ENCODE data around the gene MBD4. TPM values are rescaled to one million over a fixed set of nuclear protein-coding genes. Genes with fewer than 3 reads are reported as not detected.

Gene MBD4
- polyA plus RNA-seq, 1 donor (not counting 4 experiments of a cell fraction or from before 2014, with no cell fraction given), result 35.0 TPM

DNA sequence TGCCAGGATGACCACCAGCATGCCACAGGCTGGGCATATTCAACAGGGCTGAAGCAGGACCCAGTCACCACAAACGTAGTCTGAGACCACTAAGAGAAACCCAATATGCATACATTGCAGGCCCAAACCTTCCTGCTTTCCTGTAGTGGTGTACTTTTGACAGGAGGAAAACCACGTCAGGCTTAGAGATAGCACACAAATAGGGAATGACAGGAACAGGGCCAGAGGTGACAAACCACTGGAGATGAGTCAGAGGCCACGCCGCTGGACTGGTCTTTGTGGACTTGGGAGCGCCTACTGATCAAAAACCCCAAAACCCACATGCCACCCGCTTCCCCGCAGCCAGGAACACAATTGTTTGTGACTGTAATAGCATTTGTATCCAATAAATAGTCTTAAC lies 7.7 kb downstream of the MBD4 start:
- H3K79me2 ChIP-seq (ENCODE audit: control insufficient read depth, insufficient read depth, low read length), result peaks cover 8% of the 10 kb centered on the region
- H3K27ac ChIP-seq (ENCODE audit: control insufficient read depth, insufficient read depth, low read length), result no peak overlapping the region
- FAIRE-seq, result no peak
- DNase-seq (ENCODE audit: low read depth, low spot score), result no peak
- H4K20me1 ChIP-seq (ENCODE audit: control insufficient read depth, extremely low read depth, insufficient read depth, low read length), result no peaks in the 10 kb centered on the region
- H3K4me2 ChIP-seq (ENCODE audit: control insufficient read depth, extremely low read depth, insufficient read depth, low read depth, low read length), result no peak overlapping the region
- no peak overlapping the region for H2AFZ ChIP-seq (ENCODE audit: control insufficient read depth, low read length)
- no peaks in the 10 kb centered on the region for H3K27me3 ChIP-seq (ENCODE audit: control insufficient read depth, extremely low read depth, insufficient read depth, low read length)
- no peak for TF ChIP-seq EZH2 (IDR thresholded peaks at IDR 0.05; ENCODE audit: low read length)
- TF ChIP-seq, protein P1, sequence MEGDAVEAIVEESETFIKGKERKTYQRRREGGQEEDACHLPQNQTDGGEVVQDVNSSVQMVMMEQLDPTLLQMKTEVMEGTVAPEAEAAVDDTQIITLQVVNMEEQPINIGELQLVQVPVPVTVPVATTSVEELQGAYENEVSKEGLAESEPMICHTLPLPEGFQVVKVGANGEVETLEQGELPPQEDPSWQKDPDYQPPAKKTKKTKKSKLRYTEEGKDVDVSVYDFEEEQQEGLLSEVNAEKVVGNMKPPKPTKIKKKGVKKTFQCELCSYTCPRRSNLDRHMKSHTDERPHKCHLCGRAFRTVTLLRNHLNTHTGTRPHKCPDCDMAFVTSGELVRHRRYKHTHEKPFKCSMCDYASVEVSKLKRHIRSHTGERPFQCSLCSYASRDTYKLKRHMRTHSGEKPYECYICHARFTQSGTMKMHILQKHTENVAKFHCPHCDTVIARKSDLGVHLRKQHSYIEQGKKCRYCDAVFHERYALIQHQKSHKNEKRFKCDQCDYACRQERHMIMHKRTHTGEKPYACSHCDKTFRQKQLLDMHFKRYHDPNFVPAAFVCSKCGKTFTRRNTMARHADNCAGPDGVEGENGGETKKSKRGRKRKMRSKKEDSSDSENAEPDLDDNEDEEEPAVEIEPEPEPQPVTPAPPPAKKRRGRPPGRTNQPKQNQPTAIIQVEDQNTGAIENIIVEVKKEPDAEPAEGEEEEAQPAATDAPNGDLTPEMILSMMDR (optimal IDR thresholded peaks at IDR 0.05 in 1 of 3, IDR thresholded peaks at IDR 0.05 in 1 of 3, conservative IDR thresholded peaks at IDR 0.05 in 1 of 3; ENCODE audit: extremely low read depth in 1 of 3, insufficient read depth in 2 of 3, low read length in 3 of 3), result no peak
- no peaks in the 10 kb centered on the region for H3K9me3 ChIP-seq (ENCODE audit: control insufficient read depth, low read depth, low read length)
- H3K9ac ChIP-seq (ENCODE audit: control insufficient read depth, extremely low read depth, insufficient read depth, low read length), result no peak overlapping the region
- dilution Hi-C loops (cut with MboI; ENCODE audit: extremely low pct_ligation_motif_present, low sequenced_read_pairs), result no loop called here
- no peak overlapping the region for H3K4me3 ChIP-seq (ENCODE audit: control insufficient read depth in 2 of 3, extremely low read depth in 1 of 3, insufficient read depth in 2 of 3, low read depth in 1 of 3, low read length in 3 of 3)
- H3K9me1 ChIP-seq (ENCODE audit: control insufficient read depth, extremely low read depth, insufficient read depth, low read length), result no peaks in the 10 kb centered on the region
- peaks cover 16 to 36% of the 10 kb centered on the region in 2 experiments for H3K36me3 ChIP-seq (ENCODE audit: control insufficient read depth in 2 of 2, extremely low read depth in 1 of 2, insufficient read depth in 2 of 2, low read length in 2 of 2)
- peaks cover 25% of the 10 kb centered on the region for H3K4me1 ChIP-seq (ENCODE audit: control insufficient read depth, extremely low read depth, insufficient read depth, low read length)

DNA sequence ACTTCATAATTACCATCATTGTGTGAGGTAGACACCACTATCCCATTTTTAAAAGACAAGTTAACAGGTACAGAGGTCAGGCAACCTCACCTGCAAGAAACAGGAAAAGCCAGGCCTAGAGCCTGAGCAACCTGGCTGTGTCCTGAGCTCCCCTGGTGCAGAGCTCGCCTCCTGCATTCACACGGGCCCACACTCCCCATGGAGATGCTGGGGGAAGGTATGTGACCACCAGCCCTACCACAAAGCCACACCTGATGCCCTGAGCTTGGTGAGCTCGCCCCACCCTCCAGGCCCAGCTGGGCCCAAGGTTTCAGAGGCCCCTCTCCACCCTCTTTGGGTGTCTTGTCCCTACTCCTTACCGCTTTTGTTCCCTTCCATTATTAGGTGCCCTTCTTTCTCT lies 10.1 kb downstream of the MBD4 start:
- Histone ChIP-seq H3K4me3 (ENCODE audit: control insufficient read depth in 2 of 3, extremely low read depth in 1 of 3, insufficient read depth in 2 of 3, low read depth in 1 of 3, low read length in 3 of 3) (no peak overlapping the region), H2AFZ (ENCODE audit: control insufficient read depth, low read length) (no peak overlapping the region), H3K4me2 (ENCODE audit: control insufficient read depth, extremely low read depth, insufficient read depth, low read depth, low read length) (no peak overlapping the region), H3K9me3 (ENCODE audit: control insufficient read depth, low read depth, low read length) (no peaks in the 10 kb centered on the region), H3K9ac (ENCODE audit: control insufficient read depth, extremely low read depth, insufficient read depth, low read length) (no peak overlapping the region), H4K20me1 (ENCODE audit: control insufficient read depth, extremely low read depth, insufficient read depth, low read length) (no peaks in the 10 kb centered on the region), H3K4me1 (ENCODE audit: control insufficient read depth, extremely low read depth, insufficient read depth, low read length) (peaks cover 25% of the 10 kb centered on the region), H3K79me2 (ENCODE audit: control insufficient read depth, insufficient read depth, low read length) (no peaks in the 10 kb centered on the region), H3K36me3 (ENCODE audit: control insufficient read depth in 2 of 2, extremely low read depth in 1 of 2, insufficient read depth in 2 of 2, low read length in 2 of 2) (peaks cover 12 to 28% of the 10 kb centered on the region in 2 experiments), H3K27me3 (ENCODE audit: control insufficient read depth, extremely low read depth, insufficient read depth, low read length) (no peaks in the 10 kb centered on the region), H3K27ac (ENCODE audit: control insufficient read depth, insufficient read depth, low read length) (no peak overlapping the region), H3K9me1 (ENCODE audit: control insufficient read depth, extremely low read depth, insufficient read depth, low read length) (no peaks in the 10 kb centered on the region)
- FAIRE-seq (no peak), DNase-seq (ENCODE audit: low read depth, low spot score) (no peak)
- dilution Hi-C loops (cut with MboI; ENCODE audit: extremely low pct_ligation_motif_present, low sequenced_read_pairs), result no loop called here
- TF ChIP-seq EZH2 (IDR thresholded peaks at IDR 0.05; ENCODE audit: low read length), result no peak
- TF ChIP-seq, protein P1 (optimal IDR thresholded peaks at IDR 0.05 in 1 of 3, IDR thresholded peaks at IDR 0.05 in 1 of 3, conservative IDR thresholded peaks at IDR 0.05 in 1 of 3; ENCODE audit: extremely low read depth in 1 of 3, insufficient read depth in 2 of 3, low read length in 3 of 3), result no peak
